HEK293 (cell line): ENCODE measurements around the gene RNF13.
A peak's percentile ranks its signal among the peaks of the same experiment; 100 is the strongest.

Experiments
- CTCF ChIA-PET: fragments of 350-600 bp; formaldehyde crosslinking; extraction: SDS; loops from one replicate; lab custom pipeline; 2021; ENCODE audit warnings: antibody characterized with exemption; lab: Yijun Ruan, JAX
- POLR2A ChIA-PET: fragments of 300-600 bp; formaldehyde crosslinking; extraction: SDS; loops from one replicate; lab custom pipeline; 2020; ENCODE audit warnings: antibody characterized with exemption, inconsistent platforms; lab: Yijun Ruan, JAX
- H3K27ac ChIP-seq: fragments of 200-500 bp; sonication (Bioruptor generic); 2 replicates; pipeline ENCODE4 v1.5.1; 2014; ENCODE audit warnings: low read depth, low read length, control low read depth, inconsistent platforms; ENCODE audit errors: extremely low read depth
- H3K36me3 ChIP-seq, 2 experiments: fragments of 200-500 bp in 1 of 2; sonication (Bioruptor generic) in 1 of 2; 1 replicate in 1 of 2; 2 replicates in 1 of 2; pipeline ENCODE4 v1.5.1; 2014 to 2017; ENCODE audit warnings: inconsistent platforms in 2 of 2, low read length in 2 of 2; ENCODE audit not compliant: control insufficient read depth in 2 of 2, insufficient read depth in 1 of 2
- H3K4me1 ChIP-seq: fragments of 200-500 bp; sonication (Bioruptor generic); 2 replicates; pipeline ENCODE4 v1.5.1; 2014; ENCODE audit warnings: mild to moderate bottlenecking, low read length, inconsistent platforms; ENCODE audit not compliant: control insufficient read depth, insufficient read depth
- H3K4me3 ChIP-seq: 2 replicates; pipeline ENCODE4 v1.5.1; 2011; ENCODE audit warnings: low read depth, mild to moderate bottlenecking, control low read depth, low read length, moderate library complexity
- H3K9me3 ChIP-seq: fragments of 200-500 bp; sonication (Bioruptor generic); 2 replicates; pipeline ENCODE4 v1.5.1; 2014; ENCODE audit warnings: low read depth, low read length, inconsistent platforms; ENCODE audit not compliant: control insufficient read depth, insufficient read depth
- BCL11A ChIP-seq: fragments of 450-650 bp; formaldehyde crosslinking; IDR thresholded peaks from 2 replicates; pipeline ENCODE4 v1.5.1; 2016; ENCODE audit warnings: low read depth, missing biosample characterization, missing genetic modification characterization
- EGR2 ChIP-seq: fragments of 450-650 bp; formaldehyde crosslinking; IDR thresholded peaks from 2 replicates; pipeline ENCODE4 v1.5.1; 2016; ENCODE audit warnings: low read depth, missing biosample characterization, missing genetic modification characterization
- GLI2 ChIP-seq: fragments of 450-650 bp; formaldehyde crosslinking; IDR thresholded peaks from 2 replicates; pipeline ENCODE4; 2017; ENCODE audit warnings: missing biosample characterization, missing genetic modification characterization, low read depth, borderline replicate concordance
- KLF1 ChIP-seq: fragments of 450-650 bp; formaldehyde crosslinking; IDR thresholded peaks from 2 replicates; pipeline ENCODE4 v1.5.1; 2016; ENCODE audit warnings: missing biosample characterization, missing genetic modification characterization
- PATZ1 ChIP-seq: fragments of 450-650 bp; formaldehyde crosslinking; IDR thresholded peaks from 2 replicates; pipeline ENCODE4 v1.5.1; 2016; ENCODE audit warnings: missing biosample characterization, missing genetic modification characterization
- PBX3 ChIP-seq: sonication (generic); formaldehyde crosslinking; IDR thresholded peaks from 2 replicates; pipeline ENCODE4 v1.8.1; 2022; ENCODE audit warnings: mild to moderate bottlenecking, moderate library complexity, missing genetic modification reagents
- PRDM6 ChIP-seq: fragments of 450-650 bp; formaldehyde crosslinking; IDR thresholded peaks from 2 replicates; pipeline ENCODE4 v1.5.1; 2017; ENCODE audit warnings: missing biosample characterization, missing genetic modification characterization
- SP7 ChIP-seq: fragments of 450-650 bp; formaldehyde crosslinking; IDR thresholded peaks from 2 replicates; pipeline ENCODE4 v1.5.1; 2016; ENCODE audit warnings: missing biosample characterization, missing genetic modification characterization
- ZBTB20 ChIP-seq: fragments of 450-650 bp; formaldehyde crosslinking; IDR thresholded peaks from 2 replicates; pipeline ENCODE4 v1.5.1; 2016; ENCODE audit warnings: missing biosample characterization, missing genetic modification characterization
- ZFP69B ChIP-seq: fragments of 450-650 bp; formaldehyde crosslinking; IDR thresholded peaks from 2 replicates; pipeline ENCODE4 v1.5.1; 2016; ENCODE audit warnings: missing biosample characterization, missing genetic modification characterization
- ZNF138 ChIP-seq: fragments of 450-650 bp; formaldehyde crosslinking; IDR thresholded peaks from 2 replicates; pipeline ENCODE4 v1.5.1; 2016; ENCODE audit warnings: missing biosample characterization, missing genetic modification characterization, borderline replicate concordance
- ZNF18 ChIP-seq: fragments of 450-650 bp; formaldehyde crosslinking; IDR thresholded peaks from 2 replicates; pipeline ENCODE4 v1.5.1; 2016; ENCODE audit warnings: missing biosample characterization, missing genetic modification characterization
- ZNF239 ChIP-seq: fragments of 450-650 bp; formaldehyde crosslinking; IDR thresholded peaks from 2 replicates; pipeline ENCODE4 v1.5.1; 2016; ENCODE audit warnings: missing biosample characterization, missing genetic modification characterization
- ZNF311 ChIP-seq: fragments of 450-650 bp; formaldehyde crosslinking; IDR thresholded peaks from 2 replicates; pipeline ENCODE4 v1.5.1; 2017; ENCODE audit warnings: missing biosample characterization, missing genetic modification characterization, borderline replicate concordance
- ZNF354C ChIP-seq: fragments of 450-650 bp; formaldehyde crosslinking; IDR thresholded peaks from 2 replicates; pipeline ENCODE4 v1.5.1; 2016; ENCODE audit warnings: missing biosample characterization, missing genetic modification characterization, low read depth, borderline replicate concordance
- ZNF37A ChIP-seq: fragments of 450-650 bp; IDR thresholded peaks from 2 replicates; pipeline ENCODE4 v1.5.1; 2018; ENCODE audit warnings: missing biosample characterization, missing genetic modification characterization
- ZNF426 ChIP-seq: fragments of 450-650 bp; formaldehyde crosslinking; IDR thresholded peaks from 2 replicates; pipeline ENCODE4 v1.5.1; 2017; ENCODE audit warnings: missing biosample characterization, missing genetic modification characterization, mild to moderate bottlenecking, inconsistent platforms, moderate library complexity
- ZNF548 ChIP-seq: fragments of 450-650 bp; formaldehyde crosslinking; IDR thresholded peaks from 2 replicates; pipeline ENCODE4 v1.5.1; 2016; ENCODE audit warnings: missing biosample characterization, missing genetic modification characterization
- ZNF580 ChIP-seq: fragments of 450-650 bp; formaldehyde crosslinking; IDR thresholded peaks from 2 replicates; pipeline ENCODE4 v1.5.1; 2016; ENCODE audit warnings: missing biosample characterization, missing genetic modification characterization
- ZNF600 ChIP-seq: fragments of 450-650 bp; formaldehyde crosslinking; IDR thresholded peaks from 2 replicates; pipeline ENCODE4 v1.5.1; 2016; ENCODE audit warnings: missing biosample characterization, missing genetic modification characterization
- ZNF701 ChIP-seq: fragments of 450-650 bp; formaldehyde crosslinking; IDR thresholded peaks from 2 replicates; pipeline ENCODE4 v1.5.1; 2016; ENCODE audit warnings: missing biosample characterization, missing genetic modification characterization

The RNF13 gene

GRCh38 chr3:149809699-149810098 lies 3.3 kb upstream of the RNF13 start:
- CTCF ChIA-PET, result interaction anchor here (1.3 to 3.5 kb wide), 4 partner anchors 12 to 58 kb away, joined by 5 to 71 read pairs (median 18); partner anchors contain the start of gene COMMD2
- Histone ChIP-seq H3K27ac (no peak overlapping the region), H3K4me1 (no peaks in the 10 kb centered on the region)
- TF ChIP-seq ZNF37A (no peak), ZNF600 (tag by site-specific recombination) (no peak), PATZ1 (tag by site-specific recombination) (no peak), ZNF426 (tag by site-specific recombination) (no peak), ZFP69B (tag by site-specific recombination) (no peak), BCL11A (no peak), PBX3 (no peak), ZNF138 (tag by site-specific recombination) (no peak), ZNF18 (tag by site-specific recombination) (0 out of 2 replicates have a peak, but pooled peaks have one; percentile 33), ZNF548 (tag by site-specific recombination) (no peak), ZNF239 (tag by site-specific recombination) (no peak), ZNF580 (tag by site-specific recombination) (no peak), ZNF311 (tag by site-specific recombination) (no peak), ZNF354C (no peak), PRDM6 (tag by site-specific recombination) (peak; percentile 57), ZNF701 (tag by site-specific recombination) (no peak), SP7 (no peak)
- TF ChIP-seq, all 188 proteins: peak for 2
- H3K36me3 ChIP-seq, result no peaks in the 10 kb centered on the region
- POLR2A ChIA-PET, result no interaction called here
- no peaks in the 10 kb centered on the region for H3K9me3 ChIP-seq
- no peak overlapping the region for H3K4me3 ChIP-seq

GRCh38 chr3:149810846-149811245 lies 2.2 kb upstream of the RNF13 start:
- POLR2A ChIA-PET, result no interaction called here
- Histone ChIP-seq H3K4me3 (no peak overlapping the region), H3K9me3 (no peaks in the 10 kb centered on the region), H3K27ac (no peak overlapping the region), H3K36me3 (no peaks in the 10 kb centered on the region), H3K4me1 (no peaks in the 10 kb centered on the region)
- TF ChIP-seq EGR2 (tag by site-specific recombination) (no peak), ZBTB20 (tag by site-specific recombination) (no peak), GLI2 (tag by site-specific recombination) (no peak), KLF1 (tag by site-specific recombination) (no peak), ZNF354C (no peak)
- CTCF ChIA-PET, result interaction anchor here (0.6 to 1.3 kb wide), 4 partner anchors 44 to 438 kb away, joined by 3 to 5 read pairs (median 4); no protein-coding TSS in a partner anchor
